ENCODE measurements around the gene SORT1.
"Not testable (repeated sequence)": the region's sequence is repeated elsewhere in the genome, so short reads cannot be mapped to it uniquely, and the experiment has no call there.

SORT1 gene

DNA sequence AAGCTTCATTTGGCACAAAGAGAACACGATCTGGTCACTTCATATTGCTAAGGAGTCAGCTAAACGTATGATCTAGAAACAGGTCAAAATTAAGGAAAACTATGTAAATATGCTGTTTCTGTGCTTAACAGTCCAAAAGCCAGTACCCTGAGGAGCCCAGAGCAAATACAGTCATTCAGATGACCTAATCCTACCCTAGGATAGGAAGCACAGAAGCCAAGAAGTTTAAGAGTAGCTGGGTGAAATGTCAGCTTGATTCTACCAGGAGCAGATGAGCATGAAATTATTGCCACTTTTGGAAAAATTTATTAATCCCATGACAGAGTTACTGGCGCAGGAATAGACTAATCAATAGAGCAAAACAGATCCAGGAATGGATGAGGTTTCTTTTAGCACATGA is 18.3 kb downstream of the SORT1 start:
- DNase-seq = no peak

DNA sequence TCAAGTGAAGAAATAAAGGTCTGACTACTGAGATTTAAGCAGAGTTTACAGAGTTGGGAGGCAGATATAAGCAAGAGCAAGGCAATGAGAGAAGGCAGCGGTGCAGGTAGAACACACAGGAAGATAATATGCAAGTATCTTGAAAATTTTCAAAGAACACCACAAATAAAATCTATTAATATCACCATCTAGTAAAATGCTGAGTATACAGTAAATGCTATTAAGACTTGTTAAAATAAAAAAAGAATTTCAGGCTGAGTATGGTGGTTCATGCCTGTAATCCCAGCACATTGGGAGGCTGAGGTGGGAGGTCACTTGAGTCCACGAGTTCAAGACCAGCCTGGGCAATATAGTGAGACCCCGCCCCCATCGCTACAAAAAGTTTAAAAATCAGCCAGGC is 20.0 kb downstream of the SORT1 start:
- DNase-seq = no peak

DNA sequence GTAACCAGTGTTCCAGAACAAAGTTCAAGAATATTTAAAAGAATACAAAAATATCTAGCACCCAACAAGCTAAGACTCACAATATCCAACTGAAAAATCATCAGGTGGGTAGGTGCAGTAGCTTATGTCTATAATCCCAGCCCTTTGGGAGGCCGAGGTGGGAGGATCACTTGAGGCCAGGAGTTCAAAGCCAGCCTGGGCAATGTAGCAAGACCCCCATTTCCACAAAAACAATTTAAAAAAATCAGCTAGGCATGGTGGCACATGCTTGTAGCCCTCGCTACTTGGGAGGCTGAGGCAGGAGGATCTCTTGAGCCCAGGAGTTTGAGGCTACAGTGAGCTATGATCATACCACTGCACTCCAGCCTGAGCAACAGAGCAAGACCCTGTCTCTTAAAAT is 24.0 kb downstream of the SORT1 start:
- not testable (repeated sequence) for DNase-seq

DNA sequence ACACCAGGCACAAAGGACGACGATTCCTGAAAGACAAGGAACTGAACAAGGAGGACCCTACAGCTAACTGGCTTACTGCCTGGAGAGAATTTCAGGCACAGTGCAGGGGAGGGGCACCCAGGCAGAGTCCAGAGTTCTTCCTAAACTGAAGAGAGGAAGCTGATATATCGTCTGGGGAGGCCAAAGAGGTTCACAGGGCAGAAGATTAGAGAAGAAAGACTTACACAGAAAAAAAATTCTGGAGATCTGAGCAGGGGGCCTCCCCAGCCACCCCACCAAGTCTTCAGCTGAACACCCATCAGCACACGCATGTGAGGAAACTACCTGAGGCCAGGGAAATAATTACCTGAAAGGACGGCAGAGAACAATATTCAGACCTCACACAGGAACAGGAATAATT is 24.6 kb downstream of the SORT1 start:
- no peak for DNase-seq

DNA sequence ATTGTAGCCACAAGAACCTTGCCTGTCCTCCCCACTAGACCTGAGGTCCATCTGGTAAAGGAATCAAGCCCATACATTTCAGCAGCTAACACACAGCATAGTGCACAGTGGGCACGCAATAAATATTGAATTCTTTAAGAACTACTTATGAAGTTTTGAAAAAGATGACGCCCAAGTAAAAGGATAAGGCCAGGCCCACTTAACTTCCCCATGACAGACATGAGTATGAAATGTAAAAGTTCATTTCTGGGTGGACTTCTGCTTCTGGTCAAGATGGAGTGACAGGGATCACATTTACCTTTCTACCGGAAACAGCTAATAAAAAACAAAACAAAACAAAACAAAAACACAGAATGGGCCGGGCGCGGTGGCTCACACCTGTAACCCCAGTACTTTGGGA is 25.4 kb downstream of the SORT1 start:
- no peak for DNase-seq

DNA sequence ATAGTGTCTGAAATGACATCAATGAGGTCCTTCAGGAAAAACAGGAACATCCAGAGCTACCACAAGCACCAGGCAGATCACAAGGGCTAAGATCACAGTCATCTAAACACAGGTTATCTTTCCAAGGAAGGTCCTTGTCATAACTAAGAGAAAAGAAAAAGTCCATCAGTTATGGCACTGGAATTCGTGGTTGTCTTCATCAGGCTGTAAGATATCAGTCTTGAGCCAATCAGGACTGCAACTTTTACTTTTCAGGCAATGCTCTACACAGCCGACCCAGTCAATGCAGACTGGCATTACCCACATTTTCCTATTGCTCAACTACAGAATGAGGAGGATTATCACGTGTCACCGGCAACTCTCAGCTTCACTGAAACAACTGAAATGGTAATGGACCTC is 26.4 kb downstream of the SORT1 start:
- DNase-seq = peak; percentile 7

DNA sequence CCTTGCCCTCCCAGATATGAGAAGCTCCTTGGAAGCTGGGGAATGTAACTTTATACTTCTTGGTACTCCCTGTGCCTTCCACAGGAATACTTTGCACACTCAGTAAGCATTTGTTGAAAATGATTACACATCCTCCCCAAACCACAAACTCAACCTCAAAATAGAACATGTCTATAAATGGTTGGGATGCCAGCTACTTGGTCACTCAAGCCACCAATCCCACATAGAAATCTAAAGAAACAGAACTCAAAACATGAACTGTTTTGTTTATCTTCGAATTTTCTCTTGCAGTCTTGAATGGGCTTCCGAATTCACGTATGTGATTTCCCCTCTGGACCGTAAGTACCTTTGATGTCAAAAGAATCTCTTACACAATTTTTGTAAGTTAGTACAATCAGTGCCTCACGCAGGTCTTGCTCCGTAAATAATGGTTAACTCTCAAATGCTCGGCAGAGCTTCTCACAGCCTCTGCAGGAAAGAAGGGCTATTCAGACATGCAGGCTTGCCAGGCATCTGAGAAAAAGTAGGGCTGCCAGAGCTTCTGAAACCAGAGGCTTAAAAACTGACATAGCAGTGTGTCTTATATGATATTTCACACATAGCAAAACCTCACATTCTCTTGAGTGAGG is 26.9 kb downstream of the SORT1 start:
- DNase-seq = peak; percentile 32

DNA sequence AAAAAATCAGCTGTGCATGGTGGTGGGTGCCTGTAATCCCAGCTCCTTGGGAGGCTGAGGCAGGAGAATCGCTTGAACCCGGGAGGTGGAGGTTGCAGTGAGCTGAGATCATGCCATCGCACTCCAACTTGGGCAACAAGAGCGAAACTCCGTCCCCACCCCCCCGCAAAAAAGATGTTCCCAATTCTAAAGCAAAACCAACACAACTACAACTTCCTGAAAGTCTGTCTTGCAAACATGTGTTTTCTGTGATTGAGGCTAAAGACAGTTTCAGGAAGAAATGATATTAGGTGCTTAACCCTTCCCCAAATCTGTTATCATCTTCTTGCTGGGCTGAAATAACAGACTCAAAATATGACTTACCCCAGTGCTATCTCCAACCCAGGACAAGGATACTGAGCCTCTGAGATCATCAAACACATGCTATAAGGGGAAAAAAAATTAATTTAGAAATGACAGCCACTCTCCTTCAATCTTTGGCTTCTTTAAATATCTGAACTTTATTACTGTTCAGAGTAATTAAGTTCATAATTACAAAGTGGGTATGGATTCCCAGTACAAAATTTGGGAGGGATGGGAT is 28.5 kb downstream of the SORT1 start:
- no peak for DNase-seq

DNA sequence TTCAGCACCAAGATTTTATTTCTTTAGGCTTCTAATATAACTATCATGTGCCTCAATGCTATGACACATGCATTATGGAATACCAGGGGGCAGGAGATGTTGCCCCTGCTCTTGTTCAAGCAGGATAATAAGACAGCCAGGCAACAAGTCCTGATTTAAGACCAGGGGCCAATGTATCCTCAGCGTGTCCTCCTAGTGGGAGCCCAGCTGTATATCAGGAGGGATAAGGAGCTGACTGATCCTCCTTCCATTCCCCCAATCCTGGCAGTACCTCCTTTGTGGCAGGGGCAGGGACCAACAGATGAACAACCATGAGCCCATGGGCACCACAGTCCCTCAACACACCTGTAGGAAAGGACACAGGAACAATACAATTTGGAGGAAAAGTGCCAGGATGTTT is 29.3 kb downstream of the SORT1 start:
- no peak for DNase-seq

DNA sequence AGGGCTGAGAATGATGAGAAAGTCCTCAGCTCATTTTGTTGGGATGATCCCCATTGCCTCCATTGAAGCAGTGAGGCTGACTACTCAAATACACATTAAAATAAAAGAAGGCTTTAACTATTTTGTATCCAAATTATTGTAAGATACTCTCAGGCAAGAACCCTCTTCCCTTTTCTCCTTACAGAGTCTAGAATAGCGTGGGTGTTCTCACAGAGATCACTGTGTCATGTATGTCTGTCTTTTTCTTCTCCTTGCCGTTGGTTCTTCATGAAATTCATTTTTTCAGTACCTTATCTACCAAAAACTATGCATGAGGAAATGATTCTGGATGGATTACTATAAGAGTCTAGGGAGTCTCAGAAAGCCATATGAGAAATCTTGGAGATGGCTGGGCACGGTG is 30.1 kb downstream of the SORT1 start:
- no peak for DNase-seq

DNA sequence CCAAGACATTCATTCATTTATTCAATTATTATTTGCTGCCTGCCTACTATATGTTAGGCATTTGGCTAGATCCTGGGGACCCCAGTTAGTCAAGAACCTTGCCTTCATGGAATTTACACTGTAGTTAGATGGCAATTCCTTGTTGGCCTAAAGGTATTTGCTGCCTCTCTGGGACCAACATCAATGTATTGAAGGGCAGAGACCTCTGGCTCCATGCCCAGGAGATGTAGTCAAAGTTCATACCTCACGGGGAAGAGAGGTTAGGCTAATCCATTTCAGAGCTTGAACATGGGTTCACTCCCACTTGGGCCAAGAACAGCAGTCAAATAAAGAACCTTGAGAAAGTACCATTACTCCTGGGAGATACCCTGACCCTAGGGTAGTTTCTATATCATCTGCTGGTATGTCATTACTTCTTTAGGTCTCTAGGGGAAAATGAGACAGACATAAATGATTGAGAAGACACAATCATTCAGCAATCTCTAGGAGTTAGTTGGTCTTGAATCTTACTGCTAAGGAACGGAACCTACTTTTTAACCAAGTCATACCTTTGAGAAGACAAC is 32.0 kb downstream of the SORT1 start:
- no peak for DNase-seq

DNA sequence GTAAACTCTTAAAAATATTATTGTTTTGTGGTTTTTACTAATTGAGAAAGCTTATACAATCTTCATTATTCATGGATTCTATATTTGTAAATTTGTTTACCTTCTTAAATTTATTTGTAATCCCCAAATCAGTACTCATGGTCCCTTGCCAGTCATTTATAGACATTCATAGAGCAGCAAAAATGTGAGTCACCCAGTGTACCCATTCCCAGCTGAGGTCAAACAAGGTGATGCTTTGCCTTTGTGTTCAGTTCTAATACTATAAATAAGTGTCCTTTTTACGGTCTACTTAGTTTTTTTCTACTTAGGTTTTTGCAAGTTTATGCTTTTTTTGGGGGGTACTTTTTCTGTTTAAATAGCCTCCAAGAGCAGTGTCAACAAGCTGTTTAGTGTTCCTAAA is 36.1 kb downstream of the SORT1 start:
- no peak for DNase-seq

DNA sequence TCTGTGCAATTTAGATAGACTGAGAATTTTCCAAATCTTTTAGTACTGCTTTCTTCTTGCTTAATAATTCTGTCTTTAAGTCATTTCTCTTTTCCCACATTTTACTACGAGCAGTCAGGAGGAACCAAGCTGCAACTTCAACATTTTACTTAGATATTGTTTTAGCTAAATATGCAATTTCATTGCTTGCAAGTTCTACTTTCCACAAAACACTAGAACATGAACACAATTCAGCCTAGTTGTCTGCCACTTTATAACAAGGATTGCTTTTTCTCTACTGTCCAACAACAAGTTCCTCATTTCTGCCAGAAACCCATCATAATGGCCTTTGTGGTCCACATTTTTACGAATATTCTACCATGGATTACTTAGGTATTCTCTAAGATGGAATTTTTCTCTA is 36.6 kb downstream of the SORT1 start:
- DNase-seq = no peak

DNA sequence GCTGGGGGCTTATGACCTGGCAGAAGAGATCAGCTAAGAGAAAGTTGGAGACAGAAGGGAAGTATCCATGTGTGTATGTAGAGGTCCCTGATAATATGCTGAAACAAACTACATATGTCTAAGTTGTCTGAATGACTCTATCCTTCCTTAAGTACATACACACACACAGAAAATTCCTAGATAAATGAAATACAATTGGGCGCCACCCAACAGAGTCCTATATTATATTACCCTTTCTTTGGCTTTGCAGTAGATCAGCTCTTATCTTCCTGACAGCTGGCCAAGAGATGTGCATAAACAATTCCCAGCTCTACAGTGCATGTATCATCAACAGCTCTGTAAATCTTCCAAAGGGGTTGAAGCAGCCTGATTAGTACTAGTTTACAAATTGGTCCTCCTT is 40.1 kb downstream of the SORT1 start:
- no peak for DNase-seq

DNA sequence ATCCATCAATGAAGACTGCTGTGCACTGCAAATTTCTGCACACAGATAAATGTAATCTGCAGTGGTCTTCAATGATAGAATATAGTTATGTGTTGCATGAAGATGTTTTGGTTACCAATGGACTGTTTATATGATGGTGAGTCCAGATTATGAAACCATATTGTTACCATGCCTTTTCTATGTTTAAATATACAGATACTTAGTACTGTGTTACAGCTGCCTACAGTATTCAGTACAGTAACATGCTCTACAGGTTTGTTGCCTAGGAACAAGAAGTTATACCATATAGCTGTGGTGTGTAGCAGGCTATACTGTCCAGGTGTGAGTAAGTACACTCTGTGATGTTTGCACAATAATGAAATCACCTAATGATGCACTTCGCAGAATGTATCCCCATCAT is 40.8 kb downstream of the SORT1 start:
- no peak for DNase-seq

DNA sequence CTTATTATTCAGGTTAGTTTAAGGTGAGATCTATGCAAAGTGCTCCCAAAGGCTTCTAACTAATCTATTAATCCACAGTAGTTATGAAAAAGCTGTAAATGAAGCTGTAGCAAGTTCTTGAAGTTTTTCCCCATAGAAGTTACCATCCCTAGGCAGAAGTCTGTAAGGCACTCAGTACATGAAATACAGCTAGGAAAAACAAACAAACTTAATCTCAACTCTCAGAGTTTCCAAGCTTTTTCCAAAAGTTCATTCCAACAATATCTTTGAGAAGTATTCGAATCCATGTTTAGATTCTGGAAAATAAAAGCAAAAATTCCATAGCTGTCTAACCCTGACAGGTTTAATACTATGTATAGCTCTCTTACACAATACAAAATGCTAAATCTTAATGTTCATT is 41.2 kb downstream of the SORT1 start:
- DNase-seq = no peak

DNA sequence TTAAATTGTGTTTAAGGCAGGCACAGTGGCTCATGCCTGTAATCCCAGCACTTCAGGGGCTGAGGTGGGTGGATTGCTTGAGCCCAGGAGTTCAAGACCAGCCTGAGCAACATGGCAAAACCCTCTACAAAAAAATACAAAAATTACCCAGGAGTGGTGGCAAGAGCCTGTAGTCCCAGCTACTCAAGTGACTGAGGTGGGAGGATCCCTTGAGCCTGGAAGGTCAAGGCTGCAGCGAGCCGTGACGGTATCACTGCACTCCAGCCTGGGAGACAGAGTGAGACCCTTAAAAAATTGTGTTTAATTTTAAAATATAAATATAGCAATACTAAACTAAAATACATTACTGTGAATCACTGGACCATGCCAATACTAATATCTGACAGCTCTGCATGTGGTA is 42.8 kb downstream of the SORT1 start:
- DNase-seq = no peak

DNA sequence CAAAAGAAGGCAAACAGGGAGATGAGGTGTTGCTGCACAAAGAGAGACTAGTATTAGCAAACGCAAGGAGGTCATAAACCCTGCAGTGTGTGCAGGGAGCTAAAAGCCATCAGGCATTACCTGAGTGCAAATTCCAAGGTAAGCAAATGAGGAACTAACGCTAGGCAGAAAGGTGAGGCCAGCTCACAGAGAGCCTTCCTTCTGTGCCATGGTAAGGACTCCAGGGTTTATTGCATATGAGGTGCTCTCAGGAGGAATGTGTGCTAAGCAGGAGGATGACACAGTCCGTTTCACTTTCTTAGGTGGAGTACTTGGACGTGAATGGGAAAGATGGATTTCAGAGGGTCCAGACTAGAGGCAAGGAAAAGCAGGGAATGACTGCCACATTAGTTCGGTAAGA is 46.3 kb downstream of the SORT1 start:
- no peak for DNase-seq

DNA sequence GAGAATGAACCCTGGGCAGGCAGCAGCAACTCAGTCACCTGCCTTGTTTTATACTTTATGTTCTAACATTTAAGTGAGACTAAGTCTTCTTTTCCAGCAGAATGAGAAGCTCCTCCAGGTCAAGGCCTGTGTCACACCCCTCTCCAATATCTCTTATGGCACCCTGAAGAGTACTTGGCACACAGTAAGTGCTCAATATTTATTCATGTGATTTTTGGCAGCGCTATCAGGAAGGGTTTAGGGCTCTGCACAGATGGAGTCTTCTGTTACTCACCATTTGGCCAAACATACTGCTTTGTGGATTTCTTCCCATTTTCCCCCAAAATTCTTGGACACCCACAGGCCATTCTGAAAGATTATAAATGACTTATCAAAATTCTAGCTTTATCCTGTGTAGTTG is 47.1 kb downstream of the SORT1 start:
- DNase-seq = no peak

DNA sequence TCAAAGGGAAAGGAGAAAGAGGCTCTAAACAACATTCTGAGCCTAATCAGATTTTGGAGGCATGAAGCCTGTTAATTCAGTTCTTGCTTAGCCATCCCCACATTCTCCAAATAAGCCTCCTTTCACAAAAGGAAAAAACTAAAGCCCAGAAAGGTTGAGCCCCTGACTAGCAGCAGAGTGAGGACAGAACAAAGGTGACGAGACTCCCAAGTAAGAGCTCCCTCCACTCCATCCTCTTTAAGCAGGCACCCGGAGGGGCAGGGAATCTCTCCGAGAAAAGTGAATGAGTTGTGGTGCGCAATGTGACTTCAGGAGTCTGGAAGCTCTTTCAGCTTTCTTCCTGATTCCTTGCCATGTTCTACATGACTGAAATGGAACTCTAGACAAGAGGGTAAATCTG is 47.5 kb downstream of the SORT1 start:
- DNase-seq = no peak

DNA sequence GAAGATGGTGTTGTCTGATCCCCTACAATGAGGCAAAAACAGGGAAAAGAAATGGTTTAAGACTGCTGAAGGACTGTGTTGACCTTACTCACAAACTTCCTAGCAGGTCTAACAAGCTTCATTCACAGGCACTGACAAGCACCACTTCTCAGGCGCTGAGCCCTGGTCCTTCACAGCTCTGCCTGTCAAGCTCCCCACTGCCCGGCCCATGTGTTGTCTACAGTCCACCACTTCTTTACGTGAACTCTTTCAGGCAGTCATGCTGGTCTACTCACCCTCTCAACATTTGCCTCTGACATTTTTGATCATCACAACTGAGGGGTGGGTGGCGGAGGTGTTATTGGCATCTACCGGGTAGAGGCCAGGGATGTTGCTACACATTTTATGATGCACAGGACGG is 50.2 kb downstream of the SORT1 start:
- no peak for DNase-seq

DNA sequence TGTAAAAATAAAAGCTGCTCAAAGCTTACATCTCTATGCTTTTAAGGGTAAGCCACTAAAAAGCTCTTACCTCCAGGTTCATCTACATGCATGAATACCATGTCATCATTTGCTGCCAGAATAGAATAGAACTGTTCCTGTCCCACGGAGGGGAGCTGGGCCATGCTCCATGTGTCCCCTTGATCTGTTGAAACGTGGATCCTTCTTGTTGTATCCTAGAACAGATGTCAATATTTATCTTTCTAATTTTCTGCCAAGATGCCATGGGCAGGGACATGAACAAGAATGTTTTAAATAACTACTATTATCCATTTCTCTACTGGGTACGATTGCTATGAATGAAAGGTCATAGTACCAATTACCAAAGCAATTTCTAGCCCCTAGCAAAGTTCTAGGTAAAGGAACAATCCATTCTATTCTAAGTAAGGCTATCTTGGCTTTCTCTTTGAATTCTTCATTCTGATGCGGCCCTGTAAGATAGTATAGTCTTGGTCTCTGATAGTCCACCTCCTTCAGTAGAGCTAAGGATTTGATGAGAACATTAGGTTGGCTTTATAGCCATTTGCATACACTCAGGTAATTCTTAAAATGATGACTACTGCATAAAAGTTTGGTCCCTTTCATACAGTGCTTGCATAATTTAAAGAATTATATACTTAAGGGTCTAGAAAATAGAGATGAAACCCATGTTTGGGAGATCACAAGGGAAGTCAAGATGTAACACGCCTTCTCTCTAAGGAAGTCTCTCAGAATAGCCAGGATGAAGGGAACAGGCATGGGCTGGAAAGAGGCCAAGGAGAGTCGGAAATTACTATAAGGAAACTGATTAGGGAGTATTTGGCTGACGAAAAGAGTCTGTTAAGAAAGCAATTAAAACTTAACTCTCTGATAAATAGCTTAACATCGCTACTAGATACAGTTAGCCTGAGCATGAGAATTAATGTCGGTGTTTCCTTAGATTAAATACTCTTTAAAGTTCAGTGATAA is 55.5 kb downstream of the SORT1 start:
- no peak for DNase-seq

DNA sequence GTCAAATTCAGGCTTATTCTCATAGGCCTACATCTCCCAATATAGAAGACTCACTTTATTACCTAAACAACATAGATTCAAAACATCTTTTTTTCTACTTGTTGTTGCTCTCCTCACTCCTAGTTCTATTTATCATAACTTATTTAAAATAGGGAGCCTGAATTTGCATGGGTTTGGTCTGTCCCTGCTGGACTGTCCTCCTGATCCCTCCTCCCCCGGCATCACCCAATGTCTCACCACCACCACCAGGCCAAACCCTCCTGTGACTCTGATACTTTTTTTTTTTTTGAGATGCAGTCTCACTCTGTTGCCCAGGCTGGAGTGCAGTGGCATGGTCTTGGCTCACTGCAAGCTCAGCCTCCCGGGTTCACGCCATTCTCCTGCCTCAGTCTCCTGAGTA is 59.1 kb downstream of the SORT1 start:
- DNase-seq = no peak

DNA sequence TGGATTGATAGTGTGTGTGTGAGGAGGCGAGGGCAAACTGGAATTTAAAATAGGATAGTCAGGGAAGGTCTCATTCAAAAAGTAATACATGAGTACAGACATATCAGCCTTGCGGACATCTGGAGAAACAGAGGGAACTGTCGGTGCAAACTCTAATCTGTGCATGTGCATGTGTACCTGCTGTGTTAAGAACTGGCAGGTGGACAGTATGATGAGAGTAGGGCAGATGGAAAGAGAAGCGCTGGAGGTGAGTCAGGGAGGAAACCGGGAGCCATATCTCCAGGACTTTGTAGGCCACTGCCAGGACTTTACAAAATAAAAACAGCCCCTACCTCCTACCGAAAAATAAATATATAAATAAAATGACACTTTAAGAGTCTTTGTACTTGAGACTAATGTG is 59.6 kb downstream of the SORT1 start:
- DNase-seq = no peak

All from RPMI8226 (cell line).